Activated T-helper 1 cell treated with anti-CD3 and anti-CD28 coated beads, Interleukin-12 subunit alpha, Interleukin-12 subunit beta, Interleukin-2, Interleukin-4 antibody, amounts not matched to agents 30 ng/mL and 10 ng/mL and 1 ng/mL, durations not matched to agents 14 hours and 24 hours and 36 hours (primary cell): ENCODE data around the gene LIMCH1. TPM values are rescaled to one million over a fixed set of nuclear protein-coding genes. Genes with fewer than 3 reads are reported as not detected.

Experiments used
- DNase-seq: peaks from one replicate; pipeline ENCODE4 v3.0.0; 2021; ENCODE audit warnings: low spot score
- H3K27ac Mint-ChIP-seq: one replicate; pipeline ENCODE4 v1.8.0; 2021; ENCODE audit warnings: mild to moderate bottlenecking, mixed read lengths
- H3K27me3 Mint-ChIP-seq: one replicate; pipeline ENCODE4 v1.8.0; 2022; ENCODE audit warnings: mild to moderate bottlenecking, moderate library complexity, mixed read lengths; ENCODE audit not compliant: insufficient read depth
- H3K36me3 Mint-ChIP-seq: one replicate; pipeline ENCODE4 v1.8.0; 2021; ENCODE audit warnings: low read depth, mixed read lengths
- H3K4me1 Mint-ChIP-seq: one replicate; pipeline ENCODE4 v1.8.0; 2021; ENCODE audit warnings: low read depth, mixed read lengths
- H3K4me3 Mint-ChIP-seq: one replicate; pipeline ENCODE4 v1.8.0; 2021; ENCODE audit warnings: mild to moderate bottlenecking, moderate library complexity, mixed read lengths
- H3K9me3 Mint-ChIP-seq: one replicate; pipeline ENCODE4 v1.8.0; 2021; ENCODE audit warnings: mixed read lengths
- intact Hi-C: fragments of 100-400 bp; cut with micrococcal nuclease; formaldehyde crosslinking; loops from one replicate; pipeline ENCODE4 v1.15.1; 2024
- total RNA-seq: library from RNA; stranded (reverse); gene quantifications from 2 replicates; pipeline ENCODE4 v1.2.3, GENCODE V29; 2022

Gene LIMCH1
- total RNA-seq, 1 donor from 2014 or later: not detected

GRCh38 chr4:41579043-41579442 lies 41.1 kb downstream of the LIMCH1 start:
- H3K27me3 Mint-ChIP-seq: no peaks in the 10 kb centered on the region
- H3K27ac Mint-ChIP-seq: no peak overlapping the region
- DNase-seq: no peak
- no peaks in the 10 kb centered on the region for H3K4me1 Mint-ChIP-seq
- no peaks in the 10 kb centered on the region for H3K36me3 Mint-ChIP-seq
- H3K9me3 Mint-ChIP-seq: no peaks in the 10 kb centered on the region
- no peak overlapping the region for H3K4me3 Mint-ChIP-seq
- intact Hi-C loops: no loop called here

- Mint-ChIP-seq H3K36me3 (no peaks in the 10 kb centered on the region), H3K4me3 (no peak overlapping the region), H3K4me1 (no peaks in the 10 kb centered on the region), H3K27ac (no peak overlapping the region), H3K27me3 (no peaks in the 10 kb centered on the region), H3K9me3 (no peaks in the 10 kb centered on the region)
- no peak for DNase-seq
- intact Hi-C loops: no loop called here
Measured at GRCh38 chr4:41579526-41579925, 41.6 kb downstream of the LIMCH1 start.

GRCh38 chr4:41580007-41580406 lies 42.0 kb downstream of the LIMCH1 start:
- H3K9me3 Mint-ChIP-seq: peaks cover 2% of the 10 kb centered on the region
- no peaks in the 10 kb centered on the region for H3K4me1 Mint-ChIP-seq
- no peak for DNase-seq
- H3K27ac Mint-ChIP-seq: no peak overlapping the region
- intact Hi-C loops: no loop called here
- peaks cover under 1% of the 10 kb centered on the region for H3K27me3 Mint-ChIP-seq
- H3K4me3 Mint-ChIP-seq: no peak overlapping the region
- H3K36me3 Mint-ChIP-seq: no peaks in the 10 kb centered on the region

- Mint-ChIP-seq H3K27me3 (peaks cover 4% of the 10 kb centered on the region), H3K9me3 (peaks cover 5% of the 10 kb centered on the region), H3K27ac (no peak overlapping the region), H3K36me3 (no peaks in the 10 kb centered on the region), H3K4me3 (no peak overlapping the region), H3K4me1 (no peaks in the 10 kb centered on the region)
- intact Hi-C loops: no loop called here
- no peak for DNase-seq
Measured at GRCh38 chr4:41586675-41587225, 48.8 kb downstream of the LIMCH1 start.

- DNase-seq: no peak
- Mint-ChIP-seq H3K27me3 (peaks cover 4% of the 10 kb centered on the region), H3K4me3 (no peak overlapping the region), H3K27ac (no peak overlapping the region), H3K4me1 (no peaks in the 10 kb centered on the region), H3K36me3 (no peaks in the 10 kb centered on the region), H3K9me3 (peaks cover 5% of the 10 kb centered on the region)
- intact Hi-C loops: no loop called here
Measured at GRCh38 chr4:41587286-41587685, 49.3 kb downstream of the LIMCH1 start.

- Mint-ChIP-seq H3K36me3 (no peaks in the 10 kb centered on the region), H3K4me1 (no peaks in the 10 kb centered on the region), H3K27me3 (peaks cover 2% of the 10 kb centered on the region), H3K4me3 (no peak overlapping the region), H3K9me3 (no peaks in the 10 kb centered on the region), H3K27ac (no peak overlapping the region)
- no peak for DNase-seq
- intact Hi-C loops: no loop called here
Measured at GRCh38 chr4:41590591-41590990, 52.6 kb downstream of the LIMCH1 start.

- intact Hi-C loops: no loop called here
- H3K4me1 Mint-ChIP-seq: no peaks in the 10 kb centered on the region
- peaks cover 2% of the 10 kb centered on the region for H3K27me3 Mint-ChIP-seq
- H3K9me3 Mint-ChIP-seq: no peaks in the 10 kb centered on the region
- H3K27ac Mint-ChIP-seq: no peak overlapping the region
- DNase-seq: no peak
- no peak overlapping the region for H3K4me3 Mint-ChIP-seq
- no peaks in the 10 kb centered on the region for H3K36me3 Mint-ChIP-seq
Measured at GRCh38 chr4:41594432-41594831, 56.5 kb downstream of the LIMCH1 start.

- intact Hi-C loops: no loop called here
- no peak overlapping the region for H3K4me3 Mint-ChIP-seq
- no peak overlapping the region for H3K27ac Mint-ChIP-seq
- no peaks in the 10 kb centered on the region for H3K27me3 Mint-ChIP-seq
- no peaks in the 10 kb centered on the region for H3K9me3 Mint-ChIP-seq
- H3K36me3 Mint-ChIP-seq: no peaks in the 10 kb centered on the region
- DNase-seq: no peak
- H3K4me1 Mint-ChIP-seq: no peaks in the 10 kb centered on the region
Measured at GRCh38 chr4:41597494-41597893, 59.5 kb downstream of the LIMCH1 start.

- no peak overlapping the region for H3K27ac Mint-ChIP-seq
Measured at GRCh38 chr4:41598580-41598979, 60.6 kb downstream of the LIMCH1 start.

GRCh38 chr4:41599192-41599786 lies 61.3 kb downstream of the LIMCH1 start:
- Mint-ChIP-seq H3K4me1 (no peaks in the 10 kb centered on the region), H3K36me3 (no peaks in the 10 kb centered on the region), H3K27ac (no peak overlapping the region), H3K27me3 (no peaks in the 10 kb centered on the region), H3K9me3 (no peaks in the 10 kb centered on the region), H3K4me3 (no peak overlapping the region)
- DNase-seq: no peak
- intact Hi-C loops: no loop called here

More at GRCh38 chr4:41598580-41598979, 60.6 kb downstream of the LIMCH1 start:
- H3K27me3 Mint-ChIP-seq: no peaks in the 10 kb centered on the region
- H3K9me3 Mint-ChIP-seq: no peaks in the 10 kb centered on the region
- no peak for DNase-seq
- H3K4me3 Mint-ChIP-seq: no peak overlapping the region
- intact Hi-C loops: no loop called here
- H3K4me1 Mint-ChIP-seq: no peaks in the 10 kb centered on the region
- H3K36me3 Mint-ChIP-seq: no peaks in the 10 kb centered on the region

GRCh38 chr4:41600243-41600912 lies 62.4 kb downstream of the LIMCH1 start:
- H3K27me3 Mint-ChIP-seq: no peaks in the 10 kb centered on the region
- no peaks in the 10 kb centered on the region for H3K4me1 Mint-ChIP-seq
- H3K36me3 Mint-ChIP-seq: no peaks in the 10 kb centered on the region
- H3K4me3 Mint-ChIP-seq: no peak overlapping the region
- intact Hi-C loops: no loop called here
- no peak for DNase-seq
- H3K9me3 Mint-ChIP-seq: no peaks in the 10 kb centered on the region
- no peak overlapping the region for H3K27ac Mint-ChIP-seq

- H3K27me3 Mint-ChIP-seq: no peaks in the 10 kb centered on the region
- H3K4me3 Mint-ChIP-seq: no peak overlapping the region
- H3K9me3 Mint-ChIP-seq: no peaks in the 10 kb centered on the region
- H3K27ac Mint-ChIP-seq: no peak overlapping the region
- no peaks in the 10 kb centered on the region for H3K36me3 Mint-ChIP-seq
- intact Hi-C loops: no loop called here
- no peaks in the 10 kb centered on the region for H3K4me1 Mint-ChIP-seq
- DNase-seq: no peak
Measured at GRCh38 chr4:41601025-41601424, 63.1 kb downstream of the LIMCH1 start.

GRCh38 chr4:41602113-41602512 lies 64.2 kb downstream of the LIMCH1 start:
- no peaks in the 10 kb centered on the region for H3K27me3 Mint-ChIP-seq
- H3K36me3 Mint-ChIP-seq: no peaks in the 10 kb centered on the region
- intact Hi-C loops: no loop called here
- no peak for DNase-seq
- H3K4me1 Mint-ChIP-seq: no peaks in the 10 kb centered on the region
- H3K4me3 Mint-ChIP-seq: no peak overlapping the region
- no peaks in the 10 kb centered on the region for H3K9me3 Mint-ChIP-seq
- H3K27ac Mint-ChIP-seq: no peak overlapping the region
